ENCODE measurements around the gene CCDC187. TPM values are rescaled to one million over a fixed set of nuclear protein-coding genes. Genes with fewer than 3 reads are reported as not detected.

The CCDC187 gene
- total and polyA plus RNA-seq, 9 donors, result 0.01 to 0.16 (median 0.04) TPM

DNA sequence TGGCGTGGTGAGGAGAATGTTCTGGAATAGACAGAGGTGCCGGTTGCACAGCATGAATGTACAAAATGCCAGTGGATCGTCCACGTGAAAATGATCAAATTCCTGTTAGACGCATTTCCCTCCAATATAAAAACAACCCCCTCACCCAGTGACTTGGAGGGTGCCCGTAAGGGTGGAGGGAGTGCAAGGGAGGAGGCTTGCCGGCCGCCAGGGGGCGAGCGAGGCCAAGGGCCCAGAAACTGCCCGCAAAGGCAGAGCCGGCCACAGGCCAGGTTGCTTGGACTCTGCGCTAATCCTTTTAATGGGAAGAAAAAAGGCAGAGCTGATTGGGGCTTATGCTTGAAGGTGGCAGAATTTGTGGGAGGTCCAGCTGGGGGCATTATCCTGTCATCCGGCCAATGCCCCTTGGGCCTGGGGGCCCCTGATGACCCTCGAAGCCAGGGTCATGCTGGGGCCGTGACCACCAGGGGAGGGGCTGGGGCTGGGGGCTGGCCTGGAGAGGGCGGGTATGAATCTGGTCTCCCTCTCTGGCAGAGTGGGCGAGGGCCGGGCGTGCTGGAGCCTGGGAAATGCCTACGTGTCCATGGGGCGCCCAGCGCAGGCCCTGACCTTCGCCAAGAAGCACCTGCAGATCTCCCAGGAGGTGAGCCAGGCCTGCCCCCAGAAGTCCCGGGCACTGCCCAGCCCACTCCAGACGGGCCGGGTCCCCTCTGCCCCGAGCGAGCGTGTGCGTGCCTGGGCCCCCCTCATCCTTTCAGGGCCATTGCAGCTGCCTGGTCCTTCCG, 35.5 kb upstream of the CCDC187 start:
- Histone ChIP-seq H3K36me3 (ENCODE audit: control insufficient read depth, insufficient read depth, low read length) (peaks cover 77% of the 10 kb centered on the region), H3K27me3 (ENCODE audit: control insufficient read depth, insufficient read depth, low read length) (no peaks in the 10 kb centered on the region), H3K4me1 (ENCODE audit: control insufficient read depth, insufficient read depth, low read length) (peaks cover 21% of the 10 kb centered on the region), H3K9me3 (replicated peaks; ENCODE audit: control insufficient read depth, low read depth, low read length) (no peaks in the 10 kb centered on the region), H3K4me3 (ENCODE audit: low read length) (no peak overlapping the region), H3K27ac (ENCODE audit: low read length) (no peak overlapping the region)
- DNase-seq, result no peak
- 77% methylated on average over 27 of the region's 32 CpGs for WGBS (ENCODE audit: insufficient coverage)

DNA sequence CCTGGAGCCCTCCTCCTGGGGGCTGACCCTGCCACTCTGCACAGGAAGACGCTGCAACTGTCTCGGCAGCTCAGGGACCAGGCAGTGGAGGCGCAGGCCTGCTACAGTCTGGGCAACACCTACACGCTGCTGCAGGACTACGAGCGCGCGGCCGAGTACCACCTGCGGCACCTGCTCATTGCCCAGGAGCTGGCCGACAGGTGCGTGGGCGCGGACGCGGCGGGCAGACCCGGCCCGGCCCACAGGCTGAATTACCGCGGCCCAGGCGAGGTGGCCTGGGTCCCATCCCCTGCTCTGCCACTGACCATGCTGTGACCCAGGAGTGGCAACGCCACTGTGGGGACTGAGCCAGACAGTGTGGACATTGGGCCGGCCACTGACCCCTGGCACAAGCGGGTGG, 34.6 kb upstream of the CCDC187 start:
- Histone ChIP-seq H3K4me1 (ENCODE audit: control insufficient read depth, insufficient read depth, low read length) (peaks cover 21% of the 10 kb centered on the region), H3K27ac (ENCODE audit: low read length) (no peak overlapping the region), H3K9me3 (replicated peaks; ENCODE audit: control insufficient read depth, low read depth, low read length) (no peaks in the 10 kb centered on the region), H3K4me3 (ENCODE audit: low read length) (no peak overlapping the region), H3K27me3 (ENCODE audit: control insufficient read depth, insufficient read depth, low read length) (no peaks in the 10 kb centered on the region), H3K36me3 (ENCODE audit: control insufficient read depth, insufficient read depth, low read length) (peaks cover 79% of the 10 kb centered on the region)
- DNase-seq, result no peak
- WGBS (ENCODE audit: insufficient coverage), result 93% methylated on average over 23 of the region's 25 CpGs

DNA sequence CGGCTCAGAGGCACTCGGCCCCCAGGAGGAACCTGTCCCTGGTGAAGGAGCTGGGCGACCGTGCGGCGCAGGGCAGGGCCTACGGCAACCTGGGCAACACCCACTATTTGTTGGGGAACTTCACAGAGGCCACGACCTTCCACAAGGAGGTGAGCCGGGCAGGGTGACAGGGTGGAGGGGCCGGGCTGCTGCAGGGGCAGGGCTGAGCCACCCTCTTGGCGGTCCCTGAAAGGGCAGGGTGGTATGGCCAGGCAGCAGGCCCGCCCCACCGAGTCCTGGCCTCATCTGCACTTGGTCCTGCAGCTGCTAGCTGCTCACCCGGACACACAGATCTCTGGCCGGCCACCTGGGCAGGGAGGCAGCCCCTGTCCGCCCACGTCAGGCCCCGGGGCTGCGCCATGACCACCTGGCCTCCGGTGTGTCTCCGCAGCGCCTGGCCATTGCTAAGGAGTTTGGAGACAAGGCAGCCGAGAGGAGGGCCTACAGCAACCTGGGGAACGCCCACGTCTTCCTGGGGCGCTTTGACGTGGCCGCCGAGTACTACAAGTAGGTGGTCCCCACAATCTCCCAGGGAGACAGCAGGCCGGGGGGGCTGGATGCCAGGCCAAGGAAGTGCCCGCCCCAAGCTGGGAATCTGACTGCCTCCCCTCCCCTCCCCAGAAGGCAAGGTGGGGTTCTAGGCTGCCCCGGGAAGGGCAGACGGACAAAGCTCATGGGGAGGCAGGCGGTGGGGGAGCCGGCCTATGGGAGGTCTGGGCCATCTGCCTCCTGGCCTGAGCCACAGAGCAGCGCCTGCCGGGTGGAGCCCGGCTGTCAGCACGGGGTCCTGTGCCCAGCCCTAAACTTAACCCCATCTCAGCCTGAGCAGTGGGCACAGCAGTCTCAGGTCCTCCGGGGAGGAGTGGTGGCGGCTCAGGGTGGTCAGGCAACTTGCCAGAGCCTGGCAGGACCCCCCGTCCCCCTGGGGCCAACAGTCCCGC, 33.8 kb upstream of the CCDC187 start:
- Histone ChIP-seq H3K9me3 (replicated peaks; ENCODE audit: control insufficient read depth, low read depth, low read length) (no peaks in the 10 kb centered on the region), H3K4me1 (ENCODE audit: control insufficient read depth, insufficient read depth, low read length) (peaks cover 15% of the 10 kb centered on the region), H3K27me3 (ENCODE audit: control insufficient read depth, insufficient read depth, low read length) (no peaks in the 10 kb centered on the region), H3K36me3 (ENCODE audit: control insufficient read depth, insufficient read depth, low read length) (peaks cover 79% of the 10 kb centered on the region), H3K4me3 (ENCODE audit: low read length) (no peak overlapping the region), H3K27ac (ENCODE audit: low read length) (no peak overlapping the region)
- 81% methylated on average over 31 of the region's 43 CpGs for WGBS (ENCODE audit: insufficient coverage)
- DNase-seq, result no peak

DNA sequence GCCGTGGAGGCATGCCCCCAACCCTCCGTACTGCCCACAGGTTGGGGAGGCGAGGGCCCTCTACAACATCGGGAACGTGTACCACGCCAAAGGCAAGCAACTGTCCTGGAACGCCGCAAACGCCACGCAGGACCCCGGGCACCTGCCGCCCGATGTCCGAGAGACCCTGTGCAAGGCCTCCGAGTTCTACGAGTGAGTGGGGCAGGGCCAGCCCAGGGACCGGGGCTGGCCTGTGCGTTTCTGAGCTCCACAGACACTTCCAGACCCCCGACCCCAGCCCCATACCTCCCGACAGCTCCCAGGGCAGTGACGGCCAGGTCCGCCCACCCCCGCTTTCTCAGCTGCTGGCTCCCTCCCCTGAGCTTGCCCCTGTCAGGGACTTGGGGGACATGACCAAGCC, 33.0 kb upstream of the CCDC187 start:
- H3K27me3 ChIP-seq (ENCODE audit: control insufficient read depth, insufficient read depth, low read length), result no peaks in the 10 kb centered on the region
- 90% methylated on average over 23 of the region's 23 CpGs for whole genome bisulfite sequencing (ENCODE audit: insufficient coverage)
- no peaks in the 10 kb centered on the region for H3K9me3 ChIP-seq (replicated peaks; ENCODE audit: control insufficient read depth, low read depth, low read length)
- H3K27ac ChIP-seq (ENCODE audit: low read length), result no peak overlapping the region
- H3K4me3 ChIP-seq (ENCODE audit: low read length), result no peak overlapping the region
- peaks cover 84% of the 10 kb centered on the region for H3K36me3 ChIP-seq (ENCODE audit: control insufficient read depth, insufficient read depth, low read length)
- peaks cover 7% of the 10 kb centered on the region for H3K4me1 ChIP-seq (ENCODE audit: control insufficient read depth, insufficient read depth, low read length)
- no peak for DNase-seq

DNA sequence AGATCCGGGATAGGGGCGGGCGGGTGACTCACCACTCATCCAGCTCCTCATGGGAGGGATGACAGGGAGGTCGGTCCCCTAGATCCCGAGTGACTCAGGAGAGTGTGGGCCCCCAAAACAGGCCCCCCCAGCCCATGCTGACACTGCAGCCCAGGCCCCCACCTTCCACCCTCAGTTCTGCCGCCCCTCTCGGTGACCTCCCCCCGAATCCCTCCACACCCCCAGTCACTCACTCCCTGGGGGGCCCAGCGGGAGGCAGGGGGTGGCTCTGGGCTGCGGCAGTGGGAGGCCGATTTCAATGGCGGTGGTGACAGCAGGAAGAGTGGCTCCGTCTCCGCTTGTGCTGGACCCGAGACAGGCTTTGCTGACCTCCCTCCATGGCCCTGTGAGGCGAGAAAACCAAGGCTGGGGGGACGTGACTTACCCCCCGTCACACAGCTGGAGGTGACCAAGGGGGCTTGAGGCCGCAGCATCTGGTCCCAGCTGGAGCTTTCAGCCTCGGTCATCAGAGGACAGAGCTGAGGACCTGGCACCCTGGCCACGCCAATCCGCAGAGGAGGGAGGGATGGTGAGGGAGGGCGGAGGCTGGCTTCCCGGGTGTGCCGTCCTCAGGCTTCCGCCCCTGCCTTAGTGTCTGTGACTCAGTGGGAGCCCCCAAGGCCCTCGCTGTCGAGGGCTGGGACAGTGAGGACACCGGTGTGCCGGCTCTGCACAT, 32.4 kb upstream of the CCDC187 start:
- no peak for DNase-seq
- Histone ChIP-seq H3K4me3 (ENCODE audit: low read length) (no peak overlapping the region), H3K27me3 (ENCODE audit: control insufficient read depth, insufficient read depth, low read length) (no peaks in the 10 kb centered on the region), H3K36me3 (ENCODE audit: control insufficient read depth, insufficient read depth, low read length) (peaks cover 80% of the 10 kb centered on the region), H3K27ac (ENCODE audit: low read length) (no peak overlapping the region), H3K9me3 (replicated peaks; ENCODE audit: control insufficient read depth, low read depth, low read length) (no peaks in the 10 kb centered on the region), H3K4me1 (ENCODE audit: control insufficient read depth, insufficient read depth, low read length) (peaks cover 6% of the 10 kb centered on the region)
- 79% methylated on average over 22 of the region's 30 CpGs for WGBS (ENCODE audit: insufficient coverage)

DNA sequence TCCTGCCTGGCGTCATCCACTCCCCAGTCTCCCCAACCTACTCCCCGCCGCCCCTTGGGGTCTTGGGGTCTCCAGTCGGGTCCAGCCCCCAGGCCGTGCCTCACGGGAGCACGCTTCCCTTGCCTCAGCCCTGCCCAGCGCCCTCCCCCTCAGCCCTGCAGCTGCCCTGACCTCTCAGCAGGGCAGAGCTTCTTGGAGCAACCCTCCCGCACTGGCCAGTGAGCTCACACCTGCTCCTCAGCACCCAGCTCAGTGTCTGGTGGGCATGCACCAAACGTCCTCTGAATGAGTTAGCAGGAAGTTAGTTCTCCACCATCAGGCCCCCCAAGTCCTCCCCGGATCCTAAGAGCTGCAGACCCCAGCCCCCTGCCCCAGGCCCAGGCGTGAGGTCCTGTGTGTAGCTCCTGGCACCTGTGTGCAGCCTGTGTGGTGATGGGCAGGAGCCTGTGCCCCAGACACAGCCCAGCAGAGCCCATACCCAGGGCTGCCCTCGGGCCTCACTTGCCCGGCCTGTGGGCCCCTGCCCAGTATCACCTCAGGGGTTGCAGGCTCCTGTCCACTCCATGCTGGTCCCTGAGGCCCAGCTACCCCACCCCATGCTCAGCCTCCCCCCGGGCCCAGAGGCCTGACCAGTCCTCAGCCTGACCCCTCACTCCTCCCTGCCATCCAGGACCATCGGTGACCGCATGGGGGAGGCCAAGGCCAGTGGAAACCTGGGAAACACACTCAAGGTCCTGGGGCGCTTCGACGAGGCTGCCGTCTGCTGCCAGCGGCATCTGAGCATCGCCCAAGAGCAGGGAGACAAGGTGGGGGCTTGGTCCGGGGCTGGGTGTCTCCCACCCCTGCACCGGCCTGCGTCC, 31.6 kb upstream of the CCDC187 start:
- peaks cover 78% of the 10 kb centered on the region for H3K36me3 ChIP-seq (ENCODE audit: control insufficient read depth, insufficient read depth, low read length)
- WGBS (ENCODE audit: insufficient coverage), result 83% methylated on average over 23 of the region's 26 CpGs

DNA sequence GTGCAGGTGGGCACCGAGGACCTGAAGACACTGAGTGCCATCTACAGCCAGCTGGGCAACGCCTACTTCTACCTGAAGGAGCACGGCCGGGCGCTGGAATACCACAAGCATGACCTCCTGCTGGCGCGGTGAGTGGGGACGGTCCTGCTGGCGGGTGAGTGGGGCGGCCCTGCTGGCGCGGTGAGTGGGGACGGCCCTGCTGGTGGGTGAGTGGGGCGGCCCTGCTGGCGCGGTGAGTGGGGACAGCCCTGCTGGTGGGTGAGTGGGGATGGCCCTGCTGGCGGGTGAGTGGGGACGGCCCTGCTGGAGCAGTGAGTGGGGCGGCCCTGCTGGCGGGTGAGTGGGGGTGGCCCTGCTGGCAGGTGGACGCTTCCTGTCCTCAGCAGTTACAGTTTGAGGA, 30.6 kb upstream of the CCDC187 start:
- peaks cover 70% of the 10 kb centered on the region for H3K36me3 ChIP-seq (ENCODE audit: control insufficient read depth, insufficient read depth, low read length)
- no peak overlapping the region for H3K27ac ChIP-seq (ENCODE audit: low read length)
- no peaks in the 10 kb centered on the region for H3K9me3 ChIP-seq (replicated peaks; ENCODE audit: control insufficient read depth, low read depth, low read length)
- DNase-seq, result no peak
- peaks cover 17% of the 10 kb centered on the region for H3K4me1 ChIP-seq (ENCODE audit: control insufficient read depth, insufficient read depth, low read length)
- 90% methylated on average over 19 of the region's 21 CpGs for WGBS (ENCODE audit: insufficient coverage)
- no peak overlapping the region for H3K4me3 ChIP-seq (ENCODE audit: low read length)
- H3K27me3 ChIP-seq (ENCODE audit: control insufficient read depth, insufficient read depth, low read length), result no peaks in the 10 kb centered on the region

More for the DNA sequence above, 31.6 kb upstream of the CCDC187 start:
- Histone ChIP-seq H3K9me3 (replicated peaks; ENCODE audit: control insufficient read depth, low read depth, low read length) (no peaks in the 10 kb centered on the region), H3K27ac (ENCODE audit: low read length) (no peak overlapping the region), H3K4me1 (ENCODE audit: control insufficient read depth, insufficient read depth, low read length) (peaks cover 8% of the 10 kb centered on the region), H3K4me3 (ENCODE audit: low read length) (no peak overlapping the region), H3K27me3 (ENCODE audit: control insufficient read depth, insufficient read depth, low read length) (no peaks in the 10 kb centered on the region)
- DNase-seq, result no peak

DNA sequence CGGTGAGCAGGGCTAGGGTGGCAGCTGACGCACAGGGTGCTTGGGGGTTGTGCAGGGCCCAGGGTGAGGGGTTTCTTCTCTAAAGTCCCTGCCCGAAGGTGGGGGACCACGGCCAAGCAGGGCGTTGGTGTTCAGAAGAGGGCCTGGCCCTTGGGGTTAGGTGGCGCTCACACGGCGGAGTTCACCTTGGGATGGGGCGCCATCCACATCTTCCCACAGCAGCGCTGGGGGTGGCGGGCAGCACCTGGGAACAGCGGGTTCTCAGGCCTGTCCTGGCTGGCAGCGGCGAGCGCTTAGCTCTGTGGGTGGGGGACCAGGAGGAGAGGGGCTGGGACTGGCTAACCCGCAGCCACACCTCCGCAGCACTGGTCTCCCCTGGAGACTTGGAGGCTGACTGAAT, 29.6 kb upstream of the CCDC187 start:
- WGBS (ENCODE audit: insufficient coverage), result 88% methylated on average over 13 of the region's 17 CpGs
- Histone ChIP-seq H3K4me1 (ENCODE audit: control insufficient read depth, insufficient read depth, low read length) (peaks cover 28% of the 10 kb centered on the region), H3K27me3 (ENCODE audit: control insufficient read depth, insufficient read depth, low read length) (no peaks in the 10 kb centered on the region), H3K9me3 (replicated peaks; ENCODE audit: control insufficient read depth, low read depth, low read length) (no peaks in the 10 kb centered on the region), H3K27ac (ENCODE audit: low read length) (no peak overlapping the region), H3K4me3 (ENCODE audit: low read length) (no peak overlapping the region), H3K36me3 (ENCODE audit: control insufficient read depth, insufficient read depth, low read length) (peaks cover 61% of the 10 kb centered on the region)
- no peak for DNase-seq

DNA sequence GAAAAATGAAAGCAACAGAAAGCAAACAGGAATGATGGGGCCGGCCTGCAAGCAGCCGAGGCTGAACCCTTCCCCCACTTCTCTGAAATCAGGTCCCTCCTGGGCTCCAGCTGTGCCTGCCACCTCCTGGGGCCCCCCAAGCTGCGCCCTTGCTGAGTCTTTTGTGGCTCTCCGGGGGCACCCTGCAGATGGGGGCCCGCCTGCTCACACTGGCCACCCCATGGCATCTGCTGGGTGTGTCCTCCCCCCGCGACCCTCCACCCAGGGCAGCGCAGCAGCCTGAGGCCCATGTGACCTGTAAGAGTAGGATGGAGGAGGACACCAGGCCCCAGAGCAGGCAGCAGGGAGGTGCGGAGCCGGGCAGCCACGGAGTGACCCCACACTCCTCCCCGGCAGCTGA, 29.2 kb upstream of the CCDC187 start:
- Histone ChIP-seq H3K27me3 (ENCODE audit: control insufficient read depth, insufficient read depth, low read length) (no peaks in the 10 kb centered on the region), H3K4me3 (ENCODE audit: low read length) (no peak overlapping the region), H3K36me3 (ENCODE audit: control insufficient read depth, insufficient read depth, low read length) (peaks cover 56% of the 10 kb centered on the region), H3K27ac (ENCODE audit: low read length) (no peak overlapping the region), H3K9me3 (replicated peaks; ENCODE audit: control insufficient read depth, low read depth, low read length) (no peaks in the 10 kb centered on the region), H3K4me1 (ENCODE audit: control insufficient read depth, insufficient read depth, low read length) (peaks cover 32% of the 10 kb centered on the region)
- 94% methylated on average over 9 of the region's 12 CpGs for WGBS (ENCODE audit: insufficient coverage)
- no peak for DNase-seq
